ENCODE data around the gene PDF.

- TF ChIP-seq POLR2A (IDR thresholded peaks at IDR 0.05), result no peak
- TF ChIP-seq POLR2AphosphoS5 (IDR thresholded peaks at IDR 0.05), result no peak
Observed at GRCh38 chr16:69365901-69366300, 35.5 kb upstream of the PDF start.

Measured in breast epithelium (tissue), 3 donors.